Hepatocyte (in vitro differentiated cells): ENCODE data around the gene FBXL7. TPM values are rescaled to one million over a fixed set of nuclear protein-coding genes. Genes with fewer than 3 reads are reported as not detected.
A peak's percentile ranks its signal among the peaks of the same experiment; 100 is the strongest.

Experiments
- DNase-seq: peaks from one replicate; pipeline ENCODE4 v3.0.0-alpha.2; 2016; ENCODE audit warnings: low spot score
- H2AFZ ChIP-seq: fragments of 200-600 bp; sonication (generic); 2 replicates; pipeline ENCODE4 v1.6.0; 2016; ENCODE audit warnings: antibody characterized with exemption, mild to moderate bottlenecking
- H3K27ac ChIP-seq: fragments of 200-600 bp; sonication (generic); 2 replicates; pipeline ENCODE4 v1.5.1; 2016; ENCODE audit warnings: mild to moderate bottlenecking
- H3K27me3 ChIP-seq: fragments of 200-600 bp; sonication (generic); 2 replicates; pipeline ENCODE4 v1.6.1; 2016
- H3K36me3 ChIP-seq: fragments of 200-600 bp; sonication (generic); replicated peaks from 2 replicates; pipeline ENCODE4 v1.5.1; 2016; ENCODE audit warnings: low read depth; ENCODE audit not compliant: insufficient read depth
- H3K4me1 ChIP-seq: fragments of 200-600 bp; sonication (generic); 2 replicates; pipeline ENCODE4 v1.5.1; 2016; ENCODE audit warnings: mild to moderate bottlenecking, moderate library complexity; ENCODE audit not compliant: insufficient read depth
- H3K4me2 ChIP-seq: fragments of 200-600 bp; sonication (generic); 2 replicates; pipeline ENCODE4 v1.6.0; 2016
- H3K4me3 ChIP-seq: fragments of 200-600 bp; sonication (generic); 2 replicates; pipeline ENCODE4 v1.5.1; 2016; ENCODE audit warnings: mild to moderate bottlenecking
- H3K79me2 ChIP-seq: fragments of 200-600 bp; sonication (generic); 2 replicates; pipeline ENCODE4 v1.6.0; 2017; ENCODE audit warnings: mild to moderate bottlenecking
- H3K9me2 ChIP-seq: fragments of 200-600 bp; sonication (generic); replicated peaks from 2 replicates; pipeline ENCODE4 v1.6.0; 2017; ENCODE audit warnings: mild to moderate bottlenecking; ENCODE audit not compliant: insufficient read depth
- H3K9me3 ChIP-seq: fragments of 200-600 bp; sonication (generic); 2 replicates; pipeline ENCODE4 v1.5.1; 2016; ENCODE audit warnings: low read depth, mild to moderate bottlenecking
- H4K20me1 ChIP-seq: fragments of 200-600 bp; sonication (generic); 2 replicates; pipeline ENCODE4 v1.6.0; 2016; ENCODE audit warnings: mild to moderate bottlenecking; ENCODE audit not compliant: insufficient read depth, poor library complexity, severe bottlenecking
- CTCF ChIP-seq: fragments of 200-600 bp; sonication (generic); IDR thresholded peaks from 2 replicates; pipeline ENCODE4 v1.5.1; 2016; ENCODE audit warnings: antibody characterized with exemption, mild to moderate bottlenecking; ENCODE audit not compliant: poor library complexity
- EZH2 ChIP-seq: fragments of 200-600 bp; sonication (generic); IDR thresholded peaks from 2 replicates; pipeline ENCODE4 v1.6.1; 2016; ENCODE audit warnings: antibody characterized with exemption, mild to moderate bottlenecking, borderline replicate concordance
- EZH2phosphoT487 ChIP-seq: fragments of 200-600 bp; sonication (generic); IDR thresholded peaks from one replicate; pipeline ENCODE4 v1.6.1; 2018; ENCODE audit warnings: antibody characterized with exemption, mild to moderate bottlenecking, low read depth, moderate library complexity; ENCODE audit not compliant: unreplicated experiment, severe bottlenecking
- WGBS: methylation state at CpG from one replicate; pipeline ENCODE4 v1.1.6; 2016; ENCODE audit warnings: low lambda C conversion rate; ENCODE audit errors: missing lambda C conversion rate; 5-methylcytosine and 5-hydroxymethylcytosine counted together
- polyA plus RNA-seq: library from polyadenylated mRNA; unstranded; fragments of >200 nt; fragmentation: Nextera tagmentation; extraction: Ambion mirVana; gene quantifications from 2 replicates; pipeline ENCODE4 v1.2.1, GENCODE V29; 2016
- total RNA-seq: library from RNA; depleted of rRNA; stranded (reverse); fragments of >200 nt; gene quantifications from 2 replicates; pipeline ENCODE4 v1.2.3, GENCODE V29; 2014

FBXL7 gene
- total and polyA plus RNA-seq, 2 experiments from 2014 or later, result 8.4 to 10.3 TPM

- no peaks in the 10 kb centered on the region for H3K9me3 ChIP-seq
- TF ChIP-seq EZH2, result no peak
- TF ChIP-seq CTCF, result no peak
- TF ChIP-seq EZH2phosphoT487, result no peak
- no peak overlapping the region for H3K27ac ChIP-seq
- H3K79me2 ChIP-seq, result no peaks in the 10 kb centered on the region
- H3K36me3 ChIP-seq, result no peaks in the 10 kb centered on the region
- no peaks in the 10 kb centered on the region for H3K9me2 ChIP-seq
- H3K4me2 ChIP-seq, result no peak overlapping the region
- 96% methylated on average over 7 of the region's 7 CpGs for WGBS
- no peak for DNase-seq
- no peaks in the 10 kb centered on the region for H3K27me3 ChIP-seq
- H3K4me3 ChIP-seq, result no peak overlapping the region
- no peak overlapping the region for H2AFZ ChIP-seq
- H4K20me1 ChIP-seq, result no peaks in the 10 kb centered on the region
- no peaks in the 10 kb centered on the region for H3K4me1 ChIP-seq
Observed at GRCh38 chr5:15571618-15572017, 71.6 kb downstream of the FBXL7 start.

DNA sequence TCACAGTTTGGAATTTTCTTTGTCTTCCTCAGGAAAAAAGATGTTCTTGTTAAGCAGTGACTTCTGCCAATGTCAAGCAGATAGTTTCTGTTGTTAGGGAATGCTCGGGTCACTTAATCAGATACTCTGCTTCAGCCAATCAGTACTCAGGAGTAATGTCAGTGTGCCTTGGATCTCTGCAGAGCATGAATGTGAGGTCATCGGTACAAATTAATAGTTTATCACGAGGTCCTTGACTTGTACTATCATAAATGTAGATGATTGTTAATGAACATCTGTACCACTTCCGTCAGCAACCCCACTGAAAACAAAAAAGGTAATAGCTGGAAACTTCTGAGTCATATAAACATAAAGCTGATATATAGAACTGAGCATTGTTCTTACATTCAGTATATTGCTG lies 73.6 kb downstream of the FBXL7 start:
- H3K4me2 ChIP-seq, result no peak overlapping the region
- H2AFZ ChIP-seq, result no peak overlapping the region
- H3K9me3 ChIP-seq, result no peaks in the 10 kb centered on the region
- H3K27ac ChIP-seq, result no peak overlapping the region
- H3K9me2 ChIP-seq, result no peaks in the 10 kb centered on the region
- no peaks in the 10 kb centered on the region for H3K4me1 ChIP-seq
- no peak overlapping the region for H3K4me3 ChIP-seq
- no peaks in the 10 kb centered on the region for H3K27me3 ChIP-seq
- H4K20me1 ChIP-seq, result no peaks in the 10 kb centered on the region
- H3K79me2 ChIP-seq, result peaks cover 16% of the 10 kb centered on the region
- DNase-seq, result no peak
- TF ChIP-seq EZH2 (no peak), EZH2phosphoT487 (no peak), CTCF (no peak)
- no peaks in the 10 kb centered on the region for H3K36me3 ChIP-seq
- WGBS, result 74% methylated on average over 4 of the region's 4 CpGs

GRCh38 chr5:15574128-15574527 lies 74.1 kb downstream of the FBXL7 start:
- Histone ChIP-seq H3K9me3 (no peaks in the 10 kb centered on the region), H2AFZ (no peak overlapping the region), H4K20me1 (no peaks in the 10 kb centered on the region), H3K27me3 (no peaks in the 10 kb centered on the region), H3K27ac (no peak overlapping the region), H3K4me2 (no peak overlapping the region), H3K79me2 (peaks cover 19% of the 10 kb centered on the region), H3K4me3 (no peak overlapping the region), H3K4me1 (no peaks in the 10 kb centered on the region), H3K36me3 (no peaks in the 10 kb centered on the region), H3K9me2 (no peaks in the 10 kb centered on the region)
- TF ChIP-seq EZH2, result no peak
- no peak for TF ChIP-seq EZH2phosphoT487
- no peak for TF ChIP-seq CTCF
- 90% methylated on average over 1 of the region's 1 CpG for WGBS
- no peak for DNase-seq

GRCh38 chr5:15574806-15575325 lies 74.9 kb downstream of the FBXL7 start:
- 65% methylated on average over 3 of the region's 3 CpGs for WGBS
- Histone ChIP-seq H4K20me1 (no peaks in the 10 kb centered on the region), H3K9me3 (no peaks in the 10 kb centered on the region), H3K36me3 (no peaks in the 10 kb centered on the region), H3K27ac (peak overlapping the region; percentile 54), H3K79me2 (peaks cover 19% of the 10 kb centered on the region), H3K4me1 (no peaks in the 10 kb centered on the region), H2AFZ (no peak overlapping the region), H3K4me3 (no peak overlapping the region), H3K4me2 (peak overlapping the region; percentile 11), H3K27me3 (no peaks in the 10 kb centered on the region), H3K9me2 (no peaks in the 10 kb centered on the region)
- no peak for TF ChIP-seq CTCF
- no peak for TF ChIP-seq EZH2
- no peak for TF ChIP-seq EZH2phosphoT487
- DNase-seq, result no peak
